Spleen (tissue), 11 donors: ENCODE measurements around the gene GDPD3. TPM values are rescaled to one million over a fixed set of nuclear protein-coding genes. Genes with fewer than 3 reads are reported as not detected.
A peak's percentile ranks its signal among the peaks of the same experiment; 100 is the strongest.

Experiments
- DNase-seq: peaks from one replicate; pipeline ENCODE4 v3.0.0-alpha.2; 2020
- H3K27ac ChIP-seq, 8 donors: fragments of 200-600 bp; sonication (generic) in 7 of 8; 1 replicate in 4 of 8; 2 replicates in 4 of 8; pipeline versions ENCODE4 v1.5.0 to v1.8.0; 2016 to 2021; ENCODE audit warnings: inconsistent platforms in 4 of 8, mild to moderate bottlenecking in 4 of 8, moderate library complexity in 1 of 8
- H3K27me3 ChIP-seq, 7 donors: fragments of 200-600 bp; sonication (generic) in 6 of 7; replicated peaks in 1 of 7; 1 replicate in 4 of 7; 2 replicates in 3 of 7; pipeline versions ENCODE4 v1.5.0 to v1.8.0; 2016 to 2021; ENCODE audit warnings: inconsistent platforms in 3 of 7, mild to moderate bottlenecking in 1 of 7
- H3K36me3 ChIP-seq, 6 donors: fragments of 200-600 bp; sonication (generic) in 5 of 6; 1 replicate in 4 of 6; 2 replicates in 2 of 6; pipeline versions ENCODE4 v1.5.0 to v1.8.0; 2016 to 2021; ENCODE audit warnings: inconsistent platforms in 2 of 6
- H3K4me1 ChIP-seq, 6 donors: fragments of 200-600 bp; sonication (generic) in 5 of 6; 1 replicate in 3 of 6; 2 replicates in 3 of 6; pipeline versions ENCODE4 v1.5.0 to v1.8.0; 2016 to 2021; ENCODE audit warnings: inconsistent platforms in 3 of 6
- H3K4me3 ChIP-seq, 8 donors: fragments of 200-600 bp; sonication (generic) in 7 of 8; 1 replicate in 4 of 8; 2 replicates in 4 of 8; pipeline versions ENCODE4 v1.5.0 to v1.8.0; 2016 to 2021; ENCODE audit warnings: inconsistent platforms in 4 of 8, mild to moderate bottlenecking in 4 of 8, moderate library complexity in 2 of 8
- H3K9me3 ChIP-seq, 8 donors: fragments of 200-600 bp; sonication (generic) in 7 of 8; 1 replicate in 4 of 8; 2 replicates in 4 of 8; pipeline versions ENCODE4 v1.5.0 to v1.8.0; 2016 to 2021; ENCODE audit warnings: inconsistent platforms in 4 of 8
- POLR2A ChIP-seq, 3 donors: fragments of 450-650 bp; IDR thresholded peaks; one replicate each; pipeline ENCODE4 v1.5.1; 2017; ENCODE audit warnings: antibody characterized with exemption in 3 of 3, mild to moderate bottlenecking in 1 of 3
- POLR2AphosphoS5 ChIP-seq, 3 donors: sonication (generic); formaldehyde crosslinking; IDR thresholded peaks; one replicate each; pipeline ENCODE4 v1.5.1; 2017; ENCODE audit warnings: antibody characterized with exemption in 3 of 3
- WGBS, 5 donors: extraction: QIAGEN DNeasy Blood & Tissue Kit in 3 of 5; methylation state at CpG; one replicate each; pipeline versions ENCODE4 v1.1.5 to v1.1.7; 2013 to 2018; 5-methylcytosine and 5-hydroxymethylcytosine counted together
- intact Hi-C: fragments of 100-400 bp; cut with DNase I; formaldehyde crosslinking; loops from one replicate; pipeline ENCODE4 v1.15.0; 2023; ENCODE audit warnings: low total_unique reads
- polyA plus RNA-seq, 3 donors: library from polyadenylated mRNA; stranded (reverse); fragments of 200-250 nt; gene quantifications; one replicate each; pipeline ENCODE4 v1.2.1, GENCODE V29; 2013
- total RNA-seq, 7 donors: library from RNA; depleted of rRNA in 3 of 7; stranded (reverse); fragments of >200 nt in 3 of 7; fragmentation: NEBNext Ultra II Directional in 4 of 7; extraction: Animal tissue kit (Norgen Biotek cat#: 25700) in 4 of 7; gene quantifications; one replicate each; pipeline versions ENCODE4 v1.1.0 to v1.2.1, GENCODE V29; 2016 to 2021
- TF ChIP-seq, protein P1 (sequence below), 11 experiments: fragments of 200-600 bp in 7 of 11; fragments of 450-650 bp in 4 of 11; sonication (generic) in 4 of 11; IDR thresholded peaks in 8 of 11; conservative IDR thresholded peaks in 3 of 11; 1 replicate in 7 of 11; 2 replicates in 4 of 11; pipeline versions ENCODE4 v1.4.0 to v1.8.0; 2016 to 2021; ENCODE audit warnings: antibody characterized with exemption in 11 of 11, inconsistent platforms in 4 of 11, mild to moderate bottlenecking in 1 of 11
- donor health status: healthy with polysubstance abuse.
- donor health status: DM: no; HTN: no; CAD: no; lungs with moderate emphysema.
- donor health status: DM: no; HTN: no; CAD: no.
- donor health status: Bipolar disorder and iron deficiency.
- donor health status: healthy.
- donor health status: DM: no; HTN: no; CAD: no.
- donor health status: DM: yes; HTN: yes; CAD: no.

GDPD3 gene
- total and polyA plus RNA-seq, 10 donors, result 4.3 to 18.0 (median 10.7) TPM

DNA sequence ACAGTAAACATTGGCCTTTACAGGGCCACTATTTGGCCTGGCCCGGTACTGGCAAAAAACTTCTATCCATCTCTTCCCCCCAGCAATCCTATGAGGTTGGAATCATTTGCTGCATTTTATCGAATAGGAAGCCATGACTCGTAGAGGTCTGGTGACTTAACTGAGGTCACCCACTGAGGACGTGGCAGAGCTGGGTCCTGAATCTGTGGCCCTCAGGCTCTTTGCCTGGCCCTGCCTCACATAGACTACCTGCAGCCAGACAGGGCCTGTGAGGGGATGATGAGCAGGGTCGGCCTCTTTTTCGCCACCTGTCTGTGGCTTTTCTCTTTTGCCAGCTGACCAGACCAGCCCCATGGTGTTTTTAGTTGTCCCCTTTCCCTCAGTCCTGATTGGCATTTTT, 35.7 kb downstream of the GDPD3 start:
- Histone ChIP-seq H3K4me3 (peak overlapping the region in 1 of 8 donors; percentile 98), H3K9me3 (no peaks in the 10 kb centered on the region), H3K4me1 (peaks cover 24 to 55% (median 42%) of the 10 kb centered on the region in 6 donors), H3K27me3 (no peaks in the 10 kb centered on the region), H3K36me3 (peaks cover 0 to 68% (median 56%) of the 10 kb centered on the region in 6 donors), H3K27ac (peak overlapping the region in 2 of 8 donors; percentile 94 to 97)
- TF ChIP-seq POLR2A (IDR thresholded peaks at IDR 0.05) (no peak), POLR2AphosphoS5 (IDR thresholded peaks at IDR 0.05) (no peak)
- TF ChIP-seq, protein P1, sequence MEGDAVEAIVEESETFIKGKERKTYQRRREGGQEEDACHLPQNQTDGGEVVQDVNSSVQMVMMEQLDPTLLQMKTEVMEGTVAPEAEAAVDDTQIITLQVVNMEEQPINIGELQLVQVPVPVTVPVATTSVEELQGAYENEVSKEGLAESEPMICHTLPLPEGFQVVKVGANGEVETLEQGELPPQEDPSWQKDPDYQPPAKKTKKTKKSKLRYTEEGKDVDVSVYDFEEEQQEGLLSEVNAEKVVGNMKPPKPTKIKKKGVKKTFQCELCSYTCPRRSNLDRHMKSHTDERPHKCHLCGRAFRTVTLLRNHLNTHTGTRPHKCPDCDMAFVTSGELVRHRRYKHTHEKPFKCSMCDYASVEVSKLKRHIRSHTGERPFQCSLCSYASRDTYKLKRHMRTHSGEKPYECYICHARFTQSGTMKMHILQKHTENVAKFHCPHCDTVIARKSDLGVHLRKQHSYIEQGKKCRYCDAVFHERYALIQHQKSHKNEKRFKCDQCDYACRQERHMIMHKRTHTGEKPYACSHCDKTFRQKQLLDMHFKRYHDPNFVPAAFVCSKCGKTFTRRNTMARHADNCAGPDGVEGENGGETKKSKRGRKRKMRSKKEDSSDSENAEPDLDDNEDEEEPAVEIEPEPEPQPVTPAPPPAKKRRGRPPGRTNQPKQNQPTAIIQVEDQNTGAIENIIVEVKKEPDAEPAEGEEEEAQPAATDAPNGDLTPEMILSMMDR (IDR thresholded peaks at IDR 0.05 in 8 of 11, conservative IDR thresholded peaks at IDR 0.05 in 3 of 11), result no peak
- intact Hi-C loops, result no loop called here
- 69 to 83% (median 82%) methylated on average over 5 to 6 of the region's 6 CpGs for WGBS, 5 donors
- DNase-seq, result peak; percentile 54

DNA sequence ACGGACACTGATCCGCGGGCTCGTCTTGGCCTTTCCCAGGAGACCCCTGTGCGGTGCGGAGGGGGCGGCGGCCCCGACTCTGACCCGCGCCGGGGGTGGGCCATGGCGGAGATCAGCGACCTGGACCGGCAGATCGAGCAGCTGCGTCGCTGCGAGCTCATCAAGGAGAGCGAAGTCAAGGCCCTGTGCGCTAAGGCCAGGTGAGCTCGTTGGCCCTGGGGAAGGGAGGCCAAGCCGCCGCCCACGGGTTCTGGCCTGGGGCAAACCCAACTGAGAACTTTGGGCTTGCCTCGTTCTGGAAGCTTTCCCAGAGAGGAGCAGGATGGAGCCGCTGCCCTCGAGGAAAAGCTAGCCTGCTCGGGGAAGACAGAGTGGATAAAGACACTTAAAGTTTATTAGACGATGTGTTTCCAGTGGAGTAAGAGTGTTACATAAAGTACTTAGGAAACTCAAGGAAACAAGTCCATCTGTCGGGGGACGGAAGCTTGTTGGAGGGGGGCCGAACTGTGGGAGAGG, 37.0 kb downstream of the GDPD3 start:
- Histone ChIP-seq H3K36me3 (peaks cover 0 to 68% (median 56%) of the 10 kb centered on the region in 6 donors), H3K4me3 (peak overlapping the region; percentile 65 to 98 (median 77)), H3K27ac (peak overlapping the region; percentile 90 to 97 (median 94)), H3K27me3 (no peaks in the 10 kb centered on the region), H3K9me3 (no peaks in the 10 kb centered on the region), H3K4me1 (peaks cover 24 to 55% (median 42%) of the 10 kb centered on the region in 6 donors)
- 1 to 5% (median 1%) methylated on average over 10 to 33 of the region's 33 CpGs for WGBS, 5 donors
- intact Hi-C loops, result no loop called here
- DNase-seq, result no peak
- TF ChIP-seq, protein P1 (IDR thresholded peaks at IDR 0.05 in 8 of 11, conservative IDR thresholded peaks at IDR 0.05 in 3 of 11), result no peak

DNA sequence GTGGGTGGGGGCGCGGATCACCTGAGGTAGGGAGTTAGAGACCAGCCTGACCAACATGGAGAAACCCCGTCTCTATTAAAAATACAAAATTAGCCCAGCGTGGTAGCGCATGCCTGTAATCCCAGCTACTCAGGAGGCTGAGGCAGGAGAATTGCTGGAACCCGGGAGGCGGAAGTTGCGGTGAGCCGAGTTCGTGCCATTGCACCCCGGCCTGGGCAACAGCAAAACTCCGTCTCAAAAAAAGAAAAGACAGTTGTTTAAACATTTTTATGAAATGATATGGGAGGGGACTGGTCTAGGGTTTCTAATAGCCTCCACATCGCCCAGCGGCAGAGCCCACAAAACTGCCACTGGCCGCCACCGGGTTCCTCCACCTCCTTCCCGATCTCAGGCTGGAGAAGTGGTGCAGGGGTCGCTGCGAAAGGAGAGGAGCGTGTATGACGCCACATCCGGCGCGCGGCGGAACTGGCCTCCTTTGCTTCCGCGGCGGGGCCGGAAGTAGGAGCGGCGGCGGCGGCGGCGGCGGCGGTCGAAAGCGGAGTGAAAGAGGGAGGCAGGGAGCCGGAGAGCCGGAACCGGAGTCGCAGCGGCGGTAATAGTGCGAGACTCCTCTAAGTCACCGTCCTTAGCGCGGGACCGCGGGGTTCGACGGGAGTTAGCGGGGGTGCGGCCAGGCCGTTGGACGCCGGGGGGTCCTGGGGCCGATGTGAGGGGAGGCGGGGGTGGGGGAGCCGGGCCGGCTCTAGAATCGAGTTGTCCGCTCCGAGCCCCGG, 37.6 kb downstream of the GDPD3 start, which contains the start of gene PPP4C:
Gene PPP4C (plus strand): TSS at position 492 of the 773 bp plus-strand sequence. CDS start 384 bp downstream, outside the sequence.
- DNase-seq, result peak; percentile 97
- no peaks in the 10 kb centered on the region for H3K9me3 ChIP-seq
- TF ChIP-seq, protein P1 (IDR thresholded peaks at IDR 0.05 in 8 of 11, conservative IDR thresholded peaks at IDR 0.05 in 3 of 11), result peak in 4 of 11 experiments; percentile 25 to 52 (median 36)
- TF ChIP-seq POLR2A (IDR thresholded peaks at IDR 0.05) (peak; percentile 19 to 61 (median 27)), POLR2AphosphoS5 (IDR thresholded peaks at IDR 0.05) (peak; percentile 97 to 99 (median 98))
- peak within 1 kb of the TSS; percentile 90 to 97 (median 94) for H3K27ac ChIP-seq
- no peaks in the 10 kb centered on the region for H3K27me3 ChIP-seq
- intact Hi-C loops, result no loop called here
- H3K4me3 ChIP-seq, result peak within 1 kb of the TSS; percentile 65 to 98 (median 77)
- peaks cover 24 to 62% (median 45%) of the 10 kb centered on the region in 6 donors for H3K4me1 ChIP-seq
- peaks cover 0 to 68% (median 56%) of the 10 kb centered on the region in 6 donors for H3K36me3 ChIP-seq
- 1 to 4% (median 1%) methylated on average over 40 to 67 of the region's 67 CpGs for WGBS, 5 donors

DNA sequence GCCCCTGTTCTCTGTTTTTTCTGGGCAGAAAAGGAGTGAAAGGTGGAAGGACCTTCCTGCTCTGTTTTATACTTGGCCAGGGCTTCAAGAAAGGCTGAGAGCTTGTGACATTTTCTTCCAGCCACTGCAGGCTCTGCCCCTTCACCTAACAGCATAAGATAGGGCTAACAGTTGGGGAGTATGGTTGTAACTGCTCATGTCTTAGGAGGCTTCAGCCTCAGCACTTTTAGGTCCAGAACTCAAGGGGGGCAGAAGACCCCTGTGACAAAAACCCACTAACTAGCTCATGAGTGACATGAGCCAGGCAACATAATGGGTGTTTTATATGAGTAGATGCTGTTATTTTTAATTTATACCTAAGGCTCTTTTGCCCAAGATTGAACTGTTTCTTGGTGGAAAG, 42.8 kb downstream of the GDPD3 start:
- intact Hi-C loops, result no loop called here
- Histone ChIP-seq H3K27ac (peak overlapping the region in 5 of 8 donors; percentile 25 to 100 (median 61)), H3K4me1 (peaks cover 32 to 67% (median 57%) of the 10 kb centered on the region in 6 donors), H3K4me3 (no peak overlapping the region), H3K27me3 (no peaks in the 10 kb centered on the region), H3K9me3 (no peaks in the 10 kb centered on the region), H3K36me3 (peaks cover 10 to 73% (median 68%) of the 10 kb centered on the region in 6 donors)
- TF ChIP-seq POLR2AphosphoS5 (IDR thresholded peaks at IDR 0.05) (no peak), POLR2A (IDR thresholded peaks at IDR 0.05) (no peak)
- TF ChIP-seq, protein P1 (IDR thresholded peaks at IDR 0.05 in 8 of 11, conservative IDR thresholded peaks at IDR 0.05 in 3 of 11), result no peak
- no peak for DNase-seq
